HUES64 (cell line): ENCODE results near the gene PCCA.
A peak's percentile ranks its signal among the peaks of the same experiment; 100 is the strongest.
"Not testable (repeated sequence)": the region's sequence is repeated elsewhere in the genome, so short reads cannot be mapped to it uniquely, and the experiment has no call there.

ENCODE experiments used
- H3K27ac ChIP-seq: 2 replicates; pipeline ENCODE4 v1.7.0; 2013; ENCODE audit warnings: low read depth, low read length, inconsistent platforms
- H3K27me3 ChIP-seq: 2 replicates; pipeline ENCODE4 v1.6.1; 2013; ENCODE audit warnings: mild to moderate bottlenecking, low read length; ENCODE audit not compliant: insufficient read depth
- H3K36me3 ChIP-seq: 2 replicates; pipeline ENCODE4 v1.6.1; 2013; ENCODE audit warnings: mild to moderate bottlenecking, low read length; ENCODE audit not compliant: insufficient read depth
- H3K4me1 ChIP-seq: 2 replicates; pipeline ENCODE4 v1.6.1; 2013; ENCODE audit warnings: mild to moderate bottlenecking, low read length, moderate library complexity; ENCODE audit not compliant: insufficient read depth
- H3K4me3 ChIP-seq: 2 replicates; pipeline ENCODE4 v1.5.1; 2013; ENCODE audit warnings: mild to moderate bottlenecking, low read length, moderate library complexity
- H3K9ac ChIP-seq: 2 replicates; pipeline ENCODE4 v1.6.1; 2013; ENCODE audit warnings: mild to moderate bottlenecking, low read depth, low read length
- H3K9me3 ChIP-seq: 2 replicates; pipeline ENCODE4 v1.6.1; 2013; ENCODE audit warnings: low read depth, low read length; ENCODE audit not compliant: insufficient read depth
- WGBS: fragments of 150-250, 120-280 bp; methylation state at CpG from one replicate; pipeline ENCODE4 v1.1.7; 2013; ENCODE audit warnings: missing lambda C conversion rate; 5-methylcytosine and 5-hydroxymethylcytosine counted together

The PCCA gene

DNA sequence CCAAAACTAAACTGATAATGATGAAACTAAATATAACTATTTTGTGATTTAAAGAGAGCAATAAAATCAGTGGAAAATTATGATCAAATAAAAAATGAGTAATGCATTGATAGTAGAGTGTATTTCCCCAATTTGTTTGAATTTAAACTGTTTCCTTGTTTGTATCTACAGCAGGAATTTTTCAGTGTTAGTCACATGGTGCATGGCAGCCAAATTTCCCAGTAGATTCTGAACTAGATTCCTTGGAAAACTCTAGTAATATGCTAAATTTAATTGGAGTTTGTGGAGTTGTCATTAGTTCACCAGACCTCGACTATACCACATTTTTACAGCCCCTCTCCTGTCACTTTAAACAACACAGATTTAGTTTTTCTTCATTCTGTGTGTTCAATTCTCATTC, 156.2 kb downstream of the PCCA start:
- peaks cover 7% of the 10 kb centered on the region; the same call in 1 of the 2 replicates for H3K9me3 ChIP-seq
- peaks cover 29% of the 10 kb centered on the region for H3K4me1 ChIP-seq
- H3K36me3 ChIP-seq = no peaks in the 10 kb centered on the region
- H3K27ac ChIP-seq = 0 out of 2 replicates have a peak overlapping the region, but pooled peaks have one; percentile 5
- no peak overlapping the region for H3K9ac ChIP-seq
- H3K27me3 ChIP-seq = no peaks in the 10 kb centered on the region
- no peak overlapping the region for H3K4me3 ChIP-seq
- no CpG with 5 or more reads among the region's 1 CpG for WGBS

DNA sequence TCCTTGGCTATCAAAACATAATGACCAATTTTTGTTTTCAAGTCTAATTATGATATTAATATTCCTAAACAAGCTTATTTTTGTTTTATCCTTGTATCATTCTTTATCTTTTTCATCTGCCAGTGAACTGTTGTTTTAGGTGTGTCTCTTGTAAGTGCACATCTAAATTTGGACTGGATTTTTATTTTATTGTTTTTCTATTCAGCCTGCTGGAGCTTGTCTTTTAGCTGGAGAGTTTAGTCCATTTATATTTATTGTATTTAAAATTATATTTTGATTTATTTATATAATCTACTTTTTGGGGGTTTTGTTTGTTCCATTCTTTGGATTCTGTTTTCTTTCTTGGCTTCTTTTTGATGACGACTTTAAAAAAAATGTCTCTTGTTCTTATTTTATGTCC, 159.0 kb downstream of the PCCA start:
- H3K36me3 ChIP-seq = no peaks in the 10 kb centered on the region
- no peaks in the 10 kb centered on the region for H3K27me3 ChIP-seq
- no peak overlapping the region for H3K9ac ChIP-seq
- no peak overlapping the region for H3K4me3 ChIP-seq
- H3K9me3 ChIP-seq = peaks cover 7% of the 10 kb centered on the region; the same call in 1 of the 2 replicates
- WGBS = 100% methylated on average over 1 of the region's 1 CpG
- H3K27ac ChIP-seq = no peak overlapping the region
- H3K4me1 ChIP-seq = peaks cover 42% of the 10 kb centered on the region

DNA sequence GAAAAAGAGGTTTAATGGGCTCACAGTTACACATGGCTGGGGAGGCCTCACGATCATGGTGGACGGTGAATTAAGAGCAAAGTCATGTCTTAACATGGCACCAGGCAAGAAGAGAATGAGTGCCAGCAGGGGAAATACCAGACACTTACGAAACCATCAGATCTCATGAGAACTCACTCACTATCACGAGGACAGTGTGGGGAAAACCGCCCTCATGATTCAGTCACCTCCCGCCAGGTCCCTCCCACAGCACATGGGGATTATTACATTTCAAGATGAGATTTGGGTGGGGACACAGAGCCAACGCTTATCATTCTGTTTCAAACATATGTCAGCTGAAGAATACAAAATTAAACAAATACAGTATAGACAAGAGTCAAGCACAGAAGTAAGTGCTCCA, 165.1 kb downstream of the PCCA start:
- whole genome bisulfite sequencing = 87% methylated on average over 7 of the region's 7 CpGs

DNA sequence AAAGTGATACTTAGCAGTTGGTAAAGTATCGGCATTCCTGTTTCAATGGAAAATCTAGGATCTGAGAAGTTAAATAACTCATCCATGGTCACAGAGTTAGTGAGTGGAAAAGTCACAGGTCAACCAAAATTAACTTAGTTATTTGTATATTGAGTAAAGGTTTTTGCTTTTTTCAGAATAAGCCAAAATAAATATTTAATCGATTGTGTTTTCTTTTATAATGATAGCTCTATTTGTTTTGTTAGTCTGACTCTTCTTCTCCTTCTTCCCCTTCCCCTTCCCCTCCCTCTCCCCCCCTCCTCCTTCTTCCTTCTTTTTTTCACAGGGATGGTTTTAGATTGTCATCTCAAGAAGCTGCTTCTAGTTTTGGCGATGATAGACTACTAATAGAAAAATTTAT, 173.5 kb downstream of the PCCA start:
- Histone ChIP-seq H3K9ac (no peak overlapping the region), H3K27me3 (no peaks in the 10 kb centered on the region), H3K27ac (no peak overlapping the region), H3K36me3 (no peaks in the 10 kb centered on the region; the same call in 1 of the 2 replicates), H3K4me3 (no peak overlapping the region), H3K4me1 (0 out of 2 replicates have a peak, but pooled peaks cover 2% of the 10 kb centered on the region), H3K9me3 (no peaks in the 10 kb centered on the region)
- 97% methylated on average over 1 of the region's 3 CpGs for WGBS

More for the DNA sequence above, 165.1 kb downstream of the PCCA start:
- Histone ChIP-seq H3K4me3 (no peak overlapping the region), H3K27ac (no peak overlapping the region), H3K9me3 (no peaks in the 10 kb centered on the region), H3K36me3 (no peaks in the 10 kb centered on the region), H3K9ac (no peak overlapping the region), H3K27me3 (no peaks in the 10 kb centered on the region), H3K4me1 (peaks cover 33% of the 10 kb centered on the region)

DNA sequence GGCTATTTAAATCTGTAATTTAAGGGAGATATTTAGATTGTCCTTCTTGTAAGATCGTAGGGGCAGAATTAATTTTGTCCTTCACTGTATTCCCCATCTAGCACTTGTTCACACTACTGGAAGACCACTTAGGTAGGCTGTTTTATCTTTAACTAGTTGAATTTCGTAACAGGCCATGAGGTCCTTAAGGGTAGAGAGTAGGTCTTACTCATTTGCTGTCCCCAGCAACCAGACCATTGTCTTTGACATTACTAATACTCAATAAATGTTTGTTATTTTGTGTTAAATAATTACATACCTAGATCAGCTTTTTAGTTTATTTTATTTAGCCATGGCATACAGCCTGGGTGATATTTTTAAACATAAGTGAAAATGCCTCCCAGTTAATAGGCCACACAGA, 177.1 kb downstream of the PCCA start:
- WGBS = 89% methylated on average over 2 of the region's 2 CpGs
- H3K4me1 ChIP-seq = no peaks in the 10 kb centered on the region
- H3K27me3 ChIP-seq = no peaks in the 10 kb centered on the region
- H3K36me3 ChIP-seq = peaks cover 14% of the 10 kb centered on the region
- no peak overlapping the region for H3K27ac ChIP-seq
- no peaks in the 10 kb centered on the region for H3K9me3 ChIP-seq
- no peak overlapping the region for H3K9ac ChIP-seq
- no peak overlapping the region for H3K4me3 ChIP-seq

DNA sequence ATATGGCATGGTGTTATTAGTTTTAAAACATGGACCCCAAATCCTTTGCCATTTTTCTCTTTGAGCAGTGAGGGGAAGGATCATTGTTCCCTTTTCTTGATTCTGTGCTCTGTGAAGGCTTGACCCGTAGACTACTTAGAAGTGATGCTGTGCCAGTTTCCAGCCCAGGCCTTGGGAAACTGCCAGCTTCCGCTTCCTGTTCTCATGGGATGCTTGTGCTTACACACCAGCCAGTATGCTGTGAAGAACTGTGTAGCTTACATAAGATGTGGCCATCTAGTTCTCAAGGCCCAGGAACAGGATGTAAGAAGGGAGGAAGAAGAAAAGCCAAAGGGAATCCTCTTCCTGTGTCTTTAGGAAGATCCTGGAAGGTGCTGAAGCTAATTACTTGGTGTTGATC, 180.9 kb downstream of the PCCA start:
- Histone ChIP-seq H3K36me3 (peaks cover 16% of the 10 kb centered on the region), H3K4me3 (no peak overlapping the region), H3K27ac (no peak overlapping the region), H3K9ac (no peak overlapping the region), H3K4me1 (no peaks in the 10 kb centered on the region), H3K27me3 (no peaks in the 10 kb centered on the region), H3K9me3 (no peaks in the 10 kb centered on the region)
- 98% methylated on average over 2 of the region's 2 CpGs for WGBS

DNA sequence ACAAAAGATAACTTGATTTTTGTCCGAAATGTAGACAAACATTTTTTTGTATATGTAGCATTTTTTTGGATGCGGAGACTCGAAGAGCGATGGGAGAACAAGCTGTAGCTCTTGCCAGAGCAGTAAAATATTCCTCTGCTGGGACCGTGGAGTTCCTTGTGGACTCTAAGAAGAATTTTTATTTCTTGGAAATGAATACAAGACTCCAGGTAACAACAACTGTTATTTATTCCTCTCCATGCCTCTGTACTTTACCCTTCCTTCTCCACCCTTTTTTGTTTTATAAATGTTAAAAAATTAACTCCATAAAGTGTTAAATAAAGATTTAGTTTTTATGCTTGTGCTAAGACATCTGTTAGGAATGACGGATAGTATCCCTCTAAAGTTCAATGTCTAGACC, 184.2 kb downstream of the PCCA start:
- WGBS = 97% methylated on average over 6 of the region's 6 CpGs

DNA sequence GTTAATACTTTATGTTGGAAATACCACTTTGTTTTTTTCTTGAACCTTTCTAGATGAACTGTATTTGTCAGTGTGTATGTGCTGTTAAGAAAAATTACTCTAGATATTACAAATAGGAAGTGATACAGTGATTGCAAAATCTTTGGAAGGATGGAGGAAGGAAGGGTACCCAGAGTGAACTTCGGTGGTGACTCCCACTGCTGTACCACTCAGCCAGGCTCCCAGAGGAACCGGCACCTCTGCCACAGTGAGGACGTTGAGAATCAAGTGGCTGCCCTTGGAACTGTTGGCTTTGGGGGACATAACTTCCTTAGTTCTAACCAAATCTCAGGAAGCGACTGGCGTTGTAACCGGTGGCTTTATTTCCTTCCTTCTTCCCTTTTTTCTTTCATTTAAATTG, 184.7 kb downstream of the PCCA start:
- peaks cover 10% of the 10 kb centered on the region for H3K36me3 ChIP-seq
- no peak overlapping the region for H3K4me3 ChIP-seq
- H3K9ac ChIP-seq = no peak overlapping the region
- H3K4me1 ChIP-seq = peaks cover 7% of the 10 kb centered on the region; the same call in 1 of the 2 replicates
- H3K9me3 ChIP-seq = no peaks in the 10 kb centered on the region
- H3K27ac ChIP-seq = no peak overlapping the region
- 90% methylated on average over 6 of the region's 6 CpGs for WGBS
- no peaks in the 10 kb centered on the region for H3K27me3 ChIP-seq

More for the DNA sequence above, 184.2 kb downstream of the PCCA start:
- H3K9me3 ChIP-seq = no peaks in the 10 kb centered on the region
- no peak overlapping the region for H3K27ac ChIP-seq
- H3K27me3 ChIP-seq = no peaks in the 10 kb centered on the region
- peaks cover 7% of the 10 kb centered on the region; the same call in 1 of the 2 replicates for H3K4me1 ChIP-seq
- no peak overlapping the region for H3K4me3 ChIP-seq
- peaks cover 14% of the 10 kb centered on the region for H3K36me3 ChIP-seq
- no peak overlapping the region for H3K9ac ChIP-seq

DNA sequence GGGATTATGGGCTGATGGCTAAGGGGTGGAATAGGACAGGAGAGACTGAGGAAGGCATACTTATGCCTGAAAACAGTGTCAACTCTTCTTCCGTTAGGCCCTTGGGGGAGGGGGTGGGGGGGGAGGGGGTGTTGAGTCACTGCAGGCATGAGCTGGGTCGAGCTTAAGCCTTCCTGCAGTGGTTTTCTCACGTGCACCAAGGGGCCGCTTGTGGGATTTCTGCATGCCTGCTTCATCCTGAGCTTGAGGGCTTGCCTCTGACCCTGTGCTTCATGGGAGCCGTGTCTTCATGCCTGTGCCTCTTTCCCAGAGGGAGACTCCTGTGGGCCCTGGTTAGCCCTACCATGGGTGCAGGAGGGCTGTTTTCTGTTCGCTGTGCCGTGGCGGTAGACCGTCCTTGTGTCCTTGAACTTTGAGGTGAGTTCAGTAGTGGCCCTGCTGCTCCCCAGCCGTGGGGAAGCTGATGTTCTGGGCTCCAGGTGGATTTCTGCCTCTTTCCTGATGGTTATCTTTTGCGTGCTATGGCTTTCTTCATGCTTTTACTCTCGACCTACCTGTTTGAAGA, 186.1 kb downstream of the PCCA start:
- Histone ChIP-seq H3K9me3 (no peaks in the 10 kb centered on the region), H3K36me3 (peaks cover 7% of the 10 kb centered on the region; the same call in 1 of the 2 replicates), H3K9ac (no peak overlapping the region; the same call in 1 of the 2 replicates), H3K27ac (no peak overlapping the region), H3K4me3 (no peak overlapping the region), H3K27me3 (no peaks in the 10 kb centered on the region), H3K4me1 (peaks cover 7% of the 10 kb centered on the region; the same call in 1 of the 2 replicates)
- 83% methylated on average over 12 of the region's 12 CpGs for WGBS

DNA sequence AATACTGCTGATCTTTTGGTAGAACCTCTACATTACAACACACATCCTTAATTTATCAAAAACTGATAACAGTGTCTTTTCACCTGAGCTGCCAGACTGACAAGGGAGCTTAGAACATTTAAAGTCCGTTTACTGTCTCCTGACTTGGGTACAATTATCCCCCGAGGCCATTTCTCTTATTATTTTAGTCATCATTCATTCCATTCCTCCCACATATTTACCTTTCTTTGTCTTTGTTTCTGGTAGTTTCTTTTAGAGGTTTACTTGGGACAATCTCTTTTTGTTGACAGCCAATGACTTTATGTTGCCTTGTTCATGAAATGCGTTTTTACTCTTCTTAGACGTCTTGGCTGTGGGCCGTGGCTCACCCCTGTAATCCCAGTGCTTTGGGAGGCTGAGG, 186.9 kb downstream of the PCCA start:
- H3K36me3 ChIP-seq = peaks cover 9% of the 10 kb centered on the region
- WGBS = 91% methylated on average over 5 of the region's 5 CpGs
- H3K27ac ChIP-seq = no peak overlapping the region
- H3K9ac ChIP-seq = no peak overlapping the region
- H3K27me3 ChIP-seq = no peaks in the 10 kb centered on the region
- no peak overlapping the region for H3K4me3 ChIP-seq
- peaks cover 7% of the 10 kb centered on the region; the same call in 1 of the 2 replicates for H3K4me1 ChIP-seq
- H3K9me3 ChIP-seq = no peaks in the 10 kb centered on the region

DNA sequence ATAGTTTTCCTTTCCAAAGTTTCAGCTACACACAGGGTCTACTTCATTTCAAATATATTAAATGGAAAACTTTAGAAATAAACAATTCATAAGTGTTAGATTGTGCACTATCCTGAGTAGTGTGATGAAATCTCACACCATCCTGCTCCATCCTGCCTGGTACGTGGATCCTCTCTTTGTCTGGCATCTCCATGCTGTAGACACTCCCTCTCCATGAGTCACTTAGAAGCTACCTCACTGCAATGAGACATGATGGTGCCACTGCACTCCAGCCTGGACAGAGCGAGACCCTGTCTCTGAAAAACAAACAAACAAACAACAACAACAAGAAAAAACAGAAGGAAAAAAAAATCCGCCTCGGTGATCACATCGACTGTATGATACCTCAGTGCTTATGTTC, 191.8 kb downstream of the PCCA start:
- peaks cover 15% of the 10 kb centered on the region for H3K36me3 ChIP-seq
- H3K9me3 ChIP-seq = peaks cover 4% of the 10 kb centered on the region; the same call in 1 of the 2 replicates
- no peak overlapping the region for H3K9ac ChIP-seq
- 0 out of 2 replicates have a peak, but pooled peaks cover under 1% of the 10 kb centered on the region for H3K4me1 ChIP-seq
- H3K27ac ChIP-seq = no peak overlapping the region
- H3K4me3 ChIP-seq = no peak overlapping the region
- 95% methylated on average over 5 of the region's 5 CpGs for WGBS
- no peaks in the 10 kb centered on the region for H3K27me3 ChIP-seq

DNA sequence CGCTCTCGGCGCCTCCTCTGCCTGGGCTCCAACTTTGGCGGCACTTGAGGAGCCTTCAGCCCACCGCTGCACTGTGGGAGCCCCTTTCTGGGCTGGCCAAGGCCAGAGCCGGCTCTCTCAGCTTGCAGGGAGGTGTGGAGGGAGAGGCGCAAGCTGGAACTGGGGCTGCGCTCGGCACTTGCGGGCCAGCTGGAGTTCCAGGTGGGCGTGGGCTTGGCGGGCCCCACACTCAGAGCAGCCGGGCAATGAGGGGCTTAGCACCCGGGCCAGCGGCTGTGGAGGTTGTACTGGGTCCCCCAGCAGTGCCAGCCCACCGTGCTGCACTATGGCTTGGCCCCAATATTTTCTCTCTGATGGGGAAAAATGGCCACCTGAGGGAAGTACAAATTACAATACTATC, 193.4 kb downstream of the PCCA start:
- not testable (repeated sequence) for H3K9ac ChIP-seq, H3K27ac ChIP-seq, H3K4me1 ChIP-seq, H3K9me3 ChIP-seq, H3K27me3 ChIP-seq, H3K4me3 ChIP-seq
- peaks cover 15% of the 10 kb centered on the region for H3K36me3 ChIP-seq
- WGBS = 95% methylated on average over 16 of the region's 16 CpGs
